ENCODE measurements around the gene LRP1B.

Gene LRP1B

DNA sequence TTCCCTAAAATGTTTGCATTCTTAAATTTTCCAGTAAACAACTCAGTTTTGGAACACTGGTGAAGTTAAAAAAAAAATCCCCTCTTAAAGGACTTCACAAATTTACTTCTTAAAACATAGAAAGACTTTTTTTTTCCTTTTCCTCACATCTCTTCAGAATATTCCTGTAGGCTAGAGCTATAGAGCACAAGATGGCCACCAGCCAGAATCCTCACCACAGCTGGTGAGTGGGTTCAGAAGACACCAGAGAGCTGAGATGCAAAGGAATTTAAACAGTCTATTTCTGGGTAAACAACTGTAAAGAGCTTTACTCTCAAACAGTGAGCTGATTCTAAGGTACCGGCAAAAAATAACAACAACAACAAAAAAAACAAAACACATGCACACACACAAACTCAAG lies 252.8 kb downstream of the LRP1B start:
- H3K4me1 ChIP-seq (ENCODE audit: control insufficient read depth in 1 of 2, insufficient read depth in 2 of 2, low read length in 2 of 2), result no peaks in the 10 kb centered on the region
- no peak overlapping the region for H3K27ac ChIP-seq (ENCODE audit: low read depth, low read length)
- H3K36me3 ChIP-seq (ENCODE audit: control insufficient read depth in 1 of 2, insufficient read depth in 2 of 2, low read length in 2 of 2), result no peaks in the 10 kb centered on the region
- H3K9me3 ChIP-seq (ENCODE audit: control insufficient read depth in 1 of 2, low read length in 2 of 2), result no peaks in the 10 kb centered on the region
- H3K27me3 ChIP-seq (ENCODE audit: control insufficient read depth in 1 of 2, insufficient read depth in 2 of 2, low read length in 2 of 2), result no peaks in the 10 kb centered on the region
- no peak overlapping the region for H3K9ac ChIP-seq (ENCODE audit: low read depth in 1 of 2, low read length in 2 of 2)
- H3K4me3 ChIP-seq (ENCODE audit: low read depth in 1 of 2, low read length in 2 of 2), result no peak overlapping the region

DNA sequence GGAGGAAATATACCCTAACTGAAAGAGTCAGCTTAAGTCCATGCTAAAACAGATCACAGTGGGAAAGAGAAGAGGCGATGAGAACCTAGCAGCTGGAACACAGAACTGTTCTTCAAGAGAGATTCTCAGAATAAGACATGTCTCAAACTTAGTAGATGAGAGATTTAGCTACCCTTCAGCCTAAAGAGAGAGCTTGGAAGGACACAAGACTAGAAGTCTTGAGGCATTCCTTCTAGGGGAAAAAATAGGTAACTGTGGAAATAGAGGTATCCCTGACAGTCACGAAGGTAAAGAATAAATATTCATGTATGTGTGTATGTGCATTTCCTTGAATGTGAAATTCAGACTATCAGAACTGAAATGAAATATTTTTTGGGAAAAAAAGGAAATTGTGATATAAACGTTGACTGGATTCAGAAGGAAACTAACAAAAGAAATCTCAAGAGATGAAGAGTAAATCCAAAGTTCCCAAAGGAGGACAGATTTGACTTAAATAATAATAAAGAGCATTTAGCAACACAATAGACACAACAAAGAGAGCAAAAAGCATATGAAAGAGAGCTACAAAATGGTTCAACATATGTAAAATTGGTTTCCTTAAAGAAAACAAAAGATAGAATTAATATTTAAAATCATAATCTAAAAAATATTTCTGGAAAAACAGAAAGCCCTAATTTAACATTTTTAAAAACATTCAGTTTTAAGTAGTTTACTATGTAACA lies 258.7 kb downstream of the LRP1B start:
- Histone ChIP-seq H3K27me3 (ENCODE audit: control insufficient read depth in 1 of 2, insufficient read depth in 2 of 2, low read length in 2 of 2) (no peaks in the 10 kb centered on the region), H3K27ac (ENCODE audit: low read depth, low read length) (no peak overlapping the region), H3K9me3 (ENCODE audit: control insufficient read depth in 1 of 2, low read length in 2 of 2) (peaks cover 2 to 6% of the 10 kb centered on the region in 2 donors), H3K4me1 (ENCODE audit: control insufficient read depth in 1 of 2, insufficient read depth in 2 of 2, low read length in 2 of 2) (no peaks in the 10 kb centered on the region), H3K36me3 (ENCODE audit: control insufficient read depth in 1 of 2, insufficient read depth in 2 of 2, low read length in 2 of 2) (no peaks in the 10 kb centered on the region), H3K4me3 (ENCODE audit: low read depth in 1 of 2, low read length in 2 of 2) (no peak overlapping the region), H3K9ac (ENCODE audit: low read depth in 1 of 2, low read length in 2 of 2) (no peak overlapping the region)

DNA sequence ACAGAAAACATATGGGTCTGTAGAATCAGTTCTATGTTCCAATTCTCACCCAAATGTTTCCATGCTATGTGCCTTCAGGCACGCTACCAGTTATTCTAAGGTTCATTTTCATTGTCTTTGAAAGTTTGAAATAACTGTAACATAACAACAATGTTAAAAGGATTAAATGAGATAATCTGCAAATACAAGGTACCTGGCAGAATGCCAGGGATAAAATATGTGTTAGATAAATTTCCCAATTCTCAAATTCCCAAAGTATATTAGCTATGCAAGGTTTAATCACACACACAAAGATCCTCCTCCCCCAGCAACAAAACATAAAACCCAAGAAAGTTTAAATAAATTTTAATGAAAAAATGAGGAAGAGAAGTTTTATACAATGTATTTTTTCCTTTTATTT lies 261.2 kb downstream of the LRP1B start:
- Histone ChIP-seq H3K4me3 (ENCODE audit: low read depth in 1 of 2, low read length in 2 of 2) (no peak overlapping the region), H3K4me1 (ENCODE audit: control insufficient read depth in 1 of 2, insufficient read depth in 2 of 2, low read length in 2 of 2) (no peaks in the 10 kb centered on the region), H3K36me3 (ENCODE audit: control insufficient read depth in 1 of 2, insufficient read depth in 2 of 2, low read length in 2 of 2) (no peaks in the 10 kb centered on the region), H3K9ac (ENCODE audit: low read depth in 1 of 2, low read length in 2 of 2) (no peak overlapping the region), H3K9me3 (ENCODE audit: control insufficient read depth in 1 of 2, low read length in 2 of 2) (peaks cover 2 to 6% of the 10 kb centered on the region in 2 donors), H3K27me3 (ENCODE audit: control insufficient read depth in 1 of 2, insufficient read depth in 2 of 2, low read length in 2 of 2) (no peaks in the 10 kb centered on the region), H3K27ac (ENCODE audit: low read depth, low read length) (no peak overlapping the region)

DNA sequence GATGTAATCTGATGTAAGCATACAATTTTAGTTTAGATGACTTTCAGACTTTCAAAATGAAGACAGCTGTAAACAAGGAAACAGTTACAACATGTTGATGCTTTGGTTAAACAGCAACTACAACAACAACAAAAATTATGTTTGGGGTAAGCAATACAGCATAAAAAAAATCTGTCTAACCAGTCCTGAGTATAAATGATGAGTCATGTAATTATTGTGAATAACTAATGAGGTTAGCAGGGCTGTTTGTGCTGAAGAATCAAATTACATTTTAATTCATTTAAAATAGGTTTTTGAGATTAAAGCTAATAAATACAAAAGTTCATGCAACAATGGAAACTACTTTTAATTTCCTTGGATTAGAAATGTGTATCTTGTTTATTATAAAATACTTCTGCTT lies 266.9 kb downstream of the LRP1B start:
- H3K9me3 ChIP-seq (ENCODE audit: control insufficient read depth in 1 of 2, low read length in 2 of 2), result peaks cover 0 to 3% of the 10 kb centered on the region in 2 donors
- no peak overlapping the region for H3K4me3 ChIP-seq (ENCODE audit: low read depth in 1 of 2, low read length in 2 of 2)
- no peaks in the 10 kb centered on the region for H3K27me3 ChIP-seq (ENCODE audit: control insufficient read depth in 1 of 2, insufficient read depth in 2 of 2, low read length in 2 of 2)
- no peak overlapping the region for H3K27ac ChIP-seq (ENCODE audit: low read depth, low read length)
- H3K36me3 ChIP-seq (ENCODE audit: control insufficient read depth in 1 of 2, insufficient read depth in 2 of 2, low read length in 2 of 2), result no peaks in the 10 kb centered on the region
- no peaks in the 10 kb centered on the region for H3K4me1 ChIP-seq (ENCODE audit: control insufficient read depth in 1 of 2, insufficient read depth in 2 of 2, low read length in 2 of 2)
- H3K9ac ChIP-seq (ENCODE audit: low read depth in 1 of 2, low read length in 2 of 2), result no peak overlapping the region

DNA sequence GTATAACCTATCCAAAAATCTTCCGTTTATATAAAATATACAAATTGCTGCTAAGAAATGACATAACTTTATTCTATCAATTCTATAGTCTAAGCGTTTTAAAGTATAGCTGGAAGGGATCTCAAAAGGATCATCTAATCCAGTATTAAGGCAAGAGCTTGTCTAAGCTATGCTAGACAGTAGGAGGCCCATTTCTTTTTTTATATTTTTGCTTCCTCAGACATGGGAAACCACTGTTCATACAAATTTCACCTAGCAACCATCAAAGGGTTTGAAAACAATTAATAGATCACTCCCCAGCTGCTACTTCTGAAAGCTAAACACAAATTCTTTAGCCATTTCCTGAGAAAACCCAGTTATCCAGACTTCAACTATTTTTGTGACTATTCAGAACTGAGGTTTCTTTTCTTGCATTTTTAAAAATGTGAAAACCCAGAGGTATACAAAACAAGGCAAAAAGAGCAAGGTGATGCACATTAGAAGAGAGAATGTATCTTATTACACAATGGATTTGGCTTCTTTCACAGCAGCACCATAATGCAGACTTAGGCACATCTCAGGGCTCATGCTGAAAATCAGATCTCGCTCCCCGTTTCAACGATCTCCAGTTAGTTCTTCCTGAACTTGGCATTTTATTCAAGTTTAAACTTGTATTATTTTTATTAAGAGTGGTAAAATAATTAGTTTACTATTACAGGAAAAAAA lies 274.4 kb downstream of the LRP1B start:
- H3K36me3 ChIP-seq (ENCODE audit: control insufficient read depth in 1 of 2, insufficient read depth in 2 of 2, low read length in 2 of 2), result no peaks in the 10 kb centered on the region
- no peaks in the 10 kb centered on the region for H3K4me1 ChIP-seq (ENCODE audit: control insufficient read depth in 1 of 2, insufficient read depth in 2 of 2, low read length in 2 of 2)
- H3K27me3 ChIP-seq (ENCODE audit: control insufficient read depth in 1 of 2, insufficient read depth in 2 of 2, low read length in 2 of 2), result no peaks in the 10 kb centered on the region
- H3K9me3 ChIP-seq (ENCODE audit: control insufficient read depth in 1 of 2, low read length in 2 of 2), result peaks cover 0 to 3% of the 10 kb centered on the region in 2 donors
- no peak overlapping the region for H3K27ac ChIP-seq (ENCODE audit: low read depth, low read length)
- no peak overlapping the region for H3K4me3 ChIP-seq (ENCODE audit: low read depth in 1 of 2, low read length in 2 of 2)
- H3K9ac ChIP-seq (ENCODE audit: low read depth in 1 of 2, low read length in 2 of 2), result no peak overlapping the region

DNA sequence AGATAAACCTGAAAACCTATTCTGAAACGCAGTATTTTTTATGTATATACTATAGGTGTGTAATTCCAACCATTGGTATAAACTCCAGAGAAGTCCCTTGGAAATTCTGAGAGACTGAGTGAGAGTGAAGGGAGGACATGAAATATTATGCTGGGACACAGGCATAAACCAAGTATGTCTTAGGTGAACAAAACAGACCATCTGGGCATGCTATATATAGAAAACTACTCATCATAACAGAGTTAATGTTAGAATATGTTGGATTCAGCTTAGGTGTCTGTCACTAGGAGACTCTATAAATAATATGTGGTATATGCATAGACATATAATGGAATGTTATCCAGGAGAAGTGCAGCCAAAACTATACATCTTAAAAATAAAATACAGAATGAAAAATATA lies 282.6 kb downstream of the LRP1B start:
- Histone ChIP-seq H3K27ac (ENCODE audit: low read depth, low read length) (no peak overlapping the region), H3K9me3 (ENCODE audit: control insufficient read depth in 1 of 2, low read length in 2 of 2) (no peaks in the 10 kb centered on the region), H3K9ac (ENCODE audit: low read depth in 1 of 2, low read length in 2 of 2) (no peak overlapping the region), H3K36me3 (ENCODE audit: control insufficient read depth in 1 of 2, insufficient read depth in 2 of 2, low read length in 2 of 2) (no peaks in the 10 kb centered on the region), H3K4me1 (ENCODE audit: control insufficient read depth in 1 of 2, insufficient read depth in 2 of 2, low read length in 2 of 2) (no peaks in the 10 kb centered on the region), H3K4me3 (ENCODE audit: low read depth in 1 of 2, low read length in 2 of 2) (no peak overlapping the region), H3K27me3 (ENCODE audit: control insufficient read depth in 1 of 2, insufficient read depth in 2 of 2, low read length in 2 of 2) (no peaks in the 10 kb centered on the region)

DNA sequence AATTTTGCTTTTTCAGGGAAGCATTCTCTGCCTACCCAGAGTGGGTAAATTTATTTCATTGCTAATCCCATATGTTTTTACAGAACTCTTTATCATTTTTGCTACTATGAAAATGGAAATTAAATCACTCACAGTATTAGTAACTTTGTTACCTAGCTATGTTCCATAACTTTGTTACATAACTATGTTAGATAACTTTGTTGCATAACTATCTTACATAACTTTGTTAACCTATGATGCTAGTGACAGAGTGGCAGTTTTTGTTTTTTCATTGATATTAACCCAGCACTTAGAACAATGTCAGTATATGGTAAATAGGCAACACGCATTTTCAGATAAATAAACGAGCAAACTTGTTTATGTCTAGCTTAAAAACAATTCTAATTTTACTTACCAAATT lies 286.6 kb downstream of the LRP1B start:
- no peaks in the 10 kb centered on the region for H3K9me3 ChIP-seq (ENCODE audit: control insufficient read depth in 1 of 2, low read length in 2 of 2)

DNA sequence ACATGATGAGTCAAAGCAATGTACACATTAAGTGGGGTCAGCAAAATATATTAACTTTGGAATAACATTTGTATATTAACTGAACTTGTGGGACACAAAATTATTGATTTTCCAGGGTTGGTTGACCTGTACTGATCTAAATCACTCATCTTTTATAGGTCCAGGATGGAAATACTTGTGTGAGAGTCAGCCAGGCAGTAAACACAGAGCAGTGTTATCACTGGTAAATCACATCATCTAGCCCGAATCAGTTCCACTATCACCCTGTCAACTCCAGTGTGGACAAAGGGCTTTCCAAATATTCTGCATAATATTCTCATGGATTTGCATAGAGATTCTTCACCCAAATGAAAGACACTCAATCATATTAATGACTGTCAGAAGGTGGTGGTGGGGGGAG lies 295.7 kb downstream of the LRP1B start:
- Histone ChIP-seq H3K27ac (ENCODE audit: low read depth, low read length) (no peak overlapping the region), H3K36me3 (ENCODE audit: control insufficient read depth in 1 of 2, insufficient read depth in 2 of 2, low read length in 2 of 2) (no peaks in the 10 kb centered on the region), H3K4me3 (ENCODE audit: low read depth in 1 of 2, low read length in 2 of 2) (no peak overlapping the region), H3K9me3 (ENCODE audit: control insufficient read depth in 1 of 2, low read length in 2 of 2) (no peaks in the 10 kb centered on the region), H3K4me1 (ENCODE audit: control insufficient read depth in 1 of 2, insufficient read depth in 2 of 2, low read length in 2 of 2) (no peaks in the 10 kb centered on the region), H3K27me3 (ENCODE audit: control insufficient read depth in 1 of 2, insufficient read depth in 2 of 2, low read length in 2 of 2) (no peaks in the 10 kb centered on the region), H3K9ac (ENCODE audit: low read depth in 1 of 2, low read length in 2 of 2) (no peak overlapping the region)

More for the DNA sequence above, 286.6 kb downstream of the LRP1B start:
- Histone ChIP-seq H3K36me3 (ENCODE audit: control insufficient read depth in 1 of 2, insufficient read depth in 2 of 2, low read length in 2 of 2) (no peaks in the 10 kb centered on the region), H3K9ac (ENCODE audit: low read depth in 1 of 2, low read length in 2 of 2) (no peak overlapping the region), H3K27me3 (ENCODE audit: control insufficient read depth in 1 of 2, insufficient read depth in 2 of 2, low read length in 2 of 2) (no peaks in the 10 kb centered on the region), H3K27ac (ENCODE audit: low read depth, low read length) (no peak overlapping the region), H3K4me1 (ENCODE audit: control insufficient read depth in 1 of 2, insufficient read depth in 2 of 2, low read length in 2 of 2) (no peaks in the 10 kb centered on the region), H3K4me3 (ENCODE audit: low read depth in 1 of 2, low read length in 2 of 2) (no peak overlapping the region)

DNA sequence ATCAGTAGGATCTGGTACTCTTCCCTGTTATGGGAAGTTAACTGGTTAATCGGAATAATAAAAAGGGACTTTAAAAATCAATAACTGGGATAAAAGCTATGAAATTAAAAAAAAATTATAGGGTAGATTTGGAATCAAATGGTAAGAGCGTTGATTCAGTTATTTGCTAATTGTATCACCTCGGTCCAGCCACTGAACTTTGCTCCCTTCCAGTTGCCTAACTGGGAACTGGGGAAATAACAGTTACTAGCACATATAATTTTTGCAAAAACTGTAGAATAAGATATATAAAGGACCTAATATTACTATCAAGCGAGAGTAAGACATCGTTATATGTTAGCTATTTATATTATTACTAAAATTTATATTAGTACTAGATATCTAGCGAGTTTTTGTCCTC lies 302.1 kb downstream of the LRP1B start:
- Histone ChIP-seq H3K27me3 (ENCODE audit: control insufficient read depth in 1 of 2, insufficient read depth in 2 of 2, low read length in 2 of 2) (no peaks in the 10 kb centered on the region), H3K36me3 (ENCODE audit: control insufficient read depth in 1 of 2, insufficient read depth in 2 of 2, low read length in 2 of 2) (no peaks in the 10 kb centered on the region), H3K4me3 (ENCODE audit: low read depth in 1 of 2, low read length in 2 of 2) (no peak overlapping the region), H3K9ac (ENCODE audit: low read depth in 1 of 2, low read length in 2 of 2) (no peak overlapping the region), H3K27ac (ENCODE audit: low read depth, low read length) (no peak overlapping the region), H3K9me3 (ENCODE audit: control insufficient read depth in 1 of 2, low read length in 2 of 2) (no peaks in the 10 kb centered on the region), H3K4me1 (ENCODE audit: control insufficient read depth in 1 of 2, insufficient read depth in 2 of 2, low read length in 2 of 2) (no peaks in the 10 kb centered on the region)

DNA sequence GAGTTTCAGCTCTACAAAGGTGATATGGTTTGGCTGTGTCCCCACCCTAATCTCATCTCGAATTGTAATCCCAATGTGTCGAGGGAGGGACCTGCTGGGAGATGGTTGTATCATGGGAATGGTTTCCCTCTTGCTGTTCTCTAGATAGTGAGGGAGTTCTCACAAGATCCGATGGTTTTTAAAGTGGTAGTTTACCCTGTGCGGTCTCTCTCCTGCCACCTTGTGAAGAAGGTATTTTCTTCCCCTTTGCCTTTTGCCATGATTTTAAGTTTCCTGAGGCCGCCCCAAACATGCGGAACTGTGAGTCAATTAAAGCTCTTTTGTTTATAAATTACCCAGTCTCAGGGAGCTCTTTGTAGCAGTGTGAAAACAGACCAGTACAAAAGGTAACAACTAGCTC lies 306.0 kb downstream of the LRP1B start:
- Histone ChIP-seq H3K9me3 (ENCODE audit: control insufficient read depth in 1 of 2, low read length in 2 of 2) (no peaks in the 10 kb centered on the region), H3K4me3 (ENCODE audit: low read depth in 1 of 2, low read length in 2 of 2) (no peak overlapping the region), H3K27me3 (ENCODE audit: control insufficient read depth in 1 of 2, insufficient read depth in 2 of 2, low read length in 2 of 2) (no peaks in the 10 kb centered on the region), H3K4me1 (ENCODE audit: control insufficient read depth in 1 of 2, insufficient read depth in 2 of 2, low read length in 2 of 2) (no peaks in the 10 kb centered on the region), H3K27ac (ENCODE audit: low read depth, low read length) (no peak overlapping the region), H3K9ac (ENCODE audit: low read depth in 1 of 2, low read length in 2 of 2) (no peak overlapping the region), H3K36me3 (ENCODE audit: control insufficient read depth in 1 of 2, insufficient read depth in 2 of 2, low read length in 2 of 2) (no peaks in the 10 kb centered on the region)

Measured in duodenal mucosa (tissue), 2 donors.